Measurements from ENCODE around the gene FBXW8.
A peak's percentile ranks its signal among the peaks of the same experiment; 100 is the strongest.

DNA sequence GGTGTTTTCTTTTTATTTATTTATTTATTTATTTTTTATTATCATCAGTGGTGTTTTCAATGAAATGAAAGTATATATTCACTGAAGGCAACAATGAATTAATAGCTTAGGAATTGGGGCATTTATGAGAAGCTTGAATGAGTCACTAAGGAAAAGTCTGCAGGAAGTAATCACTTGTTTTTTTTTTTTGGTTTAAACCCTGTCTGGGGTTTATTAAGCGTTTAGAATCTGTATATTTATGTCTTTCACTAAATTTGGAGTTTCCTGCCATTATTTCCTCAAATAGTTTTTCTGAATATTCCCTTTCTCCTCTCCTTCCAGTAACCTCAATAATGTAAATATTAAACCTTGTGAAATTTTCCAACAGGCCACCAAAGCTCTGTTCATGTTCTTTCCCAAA is 103.0 kb downstream of the FBXW8 start:
- TF ChIP-seq EZH2 (IDR thresholded peaks at IDR 0.05; ENCODE audit: borderline replicate concordance, low read depth, low read length, severe bottlenecking) (no peak), JUN (IDR thresholded peaks at IDR 0.05; ENCODE audit: borderline replicate concordance, insufficient read depth, insufficient read length, low read depth) (peak; percentile 82), POLR2A (IDR thresholded peaks at IDR 0.05; ENCODE audit: low read depth, low read length) (no peak), POLR2AphosphoS5 (IDR thresholded peaks at IDR 0.05; ENCODE audit: insufficient read depth, low read depth, low read length) (no peak), GATA2 (IDR thresholded peaks at IDR 0.05; ENCODE audit: insufficient read depth, insufficient read length, low read depth, low read length) (no peak), FOS (IDR thresholded peaks at IDR 0.05; ENCODE audit: borderline replicate concordance, insufficient read depth, low read length) (peak; percentile 75)
- TF ChIP-seq, protein P1, sequence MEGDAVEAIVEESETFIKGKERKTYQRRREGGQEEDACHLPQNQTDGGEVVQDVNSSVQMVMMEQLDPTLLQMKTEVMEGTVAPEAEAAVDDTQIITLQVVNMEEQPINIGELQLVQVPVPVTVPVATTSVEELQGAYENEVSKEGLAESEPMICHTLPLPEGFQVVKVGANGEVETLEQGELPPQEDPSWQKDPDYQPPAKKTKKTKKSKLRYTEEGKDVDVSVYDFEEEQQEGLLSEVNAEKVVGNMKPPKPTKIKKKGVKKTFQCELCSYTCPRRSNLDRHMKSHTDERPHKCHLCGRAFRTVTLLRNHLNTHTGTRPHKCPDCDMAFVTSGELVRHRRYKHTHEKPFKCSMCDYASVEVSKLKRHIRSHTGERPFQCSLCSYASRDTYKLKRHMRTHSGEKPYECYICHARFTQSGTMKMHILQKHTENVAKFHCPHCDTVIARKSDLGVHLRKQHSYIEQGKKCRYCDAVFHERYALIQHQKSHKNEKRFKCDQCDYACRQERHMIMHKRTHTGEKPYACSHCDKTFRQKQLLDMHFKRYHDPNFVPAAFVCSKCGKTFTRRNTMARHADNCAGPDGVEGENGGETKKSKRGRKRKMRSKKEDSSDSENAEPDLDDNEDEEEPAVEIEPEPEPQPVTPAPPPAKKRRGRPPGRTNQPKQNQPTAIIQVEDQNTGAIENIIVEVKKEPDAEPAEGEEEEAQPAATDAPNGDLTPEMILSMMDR (IDR thresholded peaks at IDR 0.05; ENCODE audit: extremely low read depth in 1 of 2, insufficient read depth in 1 of 2, low read depth in 1 of 2, low read length in 2 of 2): no peak
- TF ChIP-seq, protein P2, sequence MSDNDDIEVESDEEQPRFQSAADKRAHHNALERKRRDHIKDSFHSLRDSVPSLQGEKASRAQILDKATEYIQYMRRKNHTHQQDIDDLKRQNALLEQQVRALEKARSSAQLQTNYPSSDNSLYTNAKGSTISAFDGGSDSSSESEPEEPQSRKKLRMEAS (IDR thresholded peaks at IDR 0.05; ENCODE audit: insufficient read depth, insufficient read length): no peak

Data from endothelial cell of umbilical vein (primary cell).